NK-92 (cell line): ENCODE results near the gene XRN2.
"Not testable (repeated sequence)": the region's sequence is repeated elsewhere in the genome, so short reads cannot be mapped to it uniquely, and the experiment has no call there.

Experiments
- DNase-seq: peaks from one replicate; lab custom pipeline; 2025; ENCODE audit not compliant: unreplicated experiment; lab: John Stamatoyannopoulos, UW

XRN2 gene

DNA sequence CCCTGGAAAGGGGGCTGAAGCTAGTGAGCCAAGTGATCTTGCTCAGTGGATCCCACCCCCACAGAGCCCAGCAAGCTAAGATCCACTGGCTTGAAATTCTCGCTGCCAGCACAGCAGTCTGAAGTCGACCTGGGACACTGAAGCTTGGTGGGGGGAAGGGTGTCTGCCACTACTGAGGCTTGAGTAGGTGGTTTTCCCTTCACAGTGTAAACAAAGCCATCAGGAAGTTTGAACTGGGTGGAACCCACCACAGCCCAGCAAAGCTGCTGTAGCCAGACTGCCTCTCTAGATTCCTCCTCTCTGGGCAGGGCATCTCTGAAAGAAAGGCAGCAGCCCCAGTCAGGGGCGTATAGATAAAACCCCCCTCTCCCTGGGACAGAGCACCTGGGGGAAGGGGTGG is 110.9 kb downstream of the XRN2 start:
- not testable (repeated sequence) for DNase-seq

DNA sequence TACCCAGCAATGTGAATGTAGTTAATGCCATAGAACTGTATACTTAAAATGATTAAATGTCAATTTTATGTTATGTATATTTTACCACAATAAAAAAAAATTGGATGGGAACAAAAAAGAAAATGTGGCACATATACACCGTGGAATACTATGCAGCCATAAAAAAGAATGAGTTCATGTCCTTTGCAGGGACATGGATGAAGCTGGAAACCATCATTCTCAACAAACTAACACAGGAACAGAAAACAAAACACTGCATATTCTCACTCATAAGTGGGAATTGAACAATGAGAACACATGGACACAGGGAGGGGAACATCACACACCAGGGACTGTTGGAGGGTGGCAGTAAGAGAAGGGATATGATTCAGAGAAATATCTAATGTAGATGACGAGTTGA is 116.0 kb downstream of the XRN2 start:
- DNase-seq: not testable (repeated sequence)

GRCh38 chr20:21421601-21422236 is 118.6 kb downstream of the XRN2 start:
- DNase-seq: no peak

GRCh38 chr20:21423712-21424111 is 120.6 kb downstream of the XRN2 start:
- DNase-seq: not testable (repeated sequence)

GRCh38 chr20:21424846-21425245 is 121.7 kb downstream of the XRN2 start:
- DNase-seq: no peak

GRCh38 chr20:21430020-21430419 is 126.9 kb downstream of the XRN2 start:
- DNase-seq: no peak

GRCh38 chr20:21432911-21433310 is 129.8 kb downstream of the XRN2 start:
- no peak for DNase-seq

- no peak for DNase-seq
Observed at GRCh38 chr20:21433329-21433890, 130.3 kb downstream of the XRN2 start.

DNA sequence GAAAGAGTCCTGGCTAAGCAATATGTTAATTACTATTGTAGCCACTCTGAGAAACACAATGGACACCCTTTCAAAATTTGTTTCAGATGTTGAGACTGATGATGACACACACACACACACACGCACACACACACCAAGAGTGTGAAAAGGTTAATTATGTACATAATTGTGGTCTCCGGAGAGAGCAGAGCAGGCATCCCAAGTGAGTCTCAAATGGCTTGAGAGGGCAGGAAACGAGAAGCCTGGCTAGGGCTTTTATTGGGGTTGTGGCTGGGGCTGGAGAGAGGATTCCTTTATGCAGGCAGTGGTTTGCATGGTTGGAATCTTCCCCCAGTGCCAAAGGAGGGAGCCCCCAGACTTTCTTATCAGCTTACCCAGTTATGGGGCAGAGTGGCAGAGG is 132.4 kb downstream of the XRN2 start:
- no peak for DNase-seq

- no peak for DNase-seq
Observed at GRCh38 chr20:21436205-21436604, 133.1 kb downstream of the XRN2 start.

DNA sequence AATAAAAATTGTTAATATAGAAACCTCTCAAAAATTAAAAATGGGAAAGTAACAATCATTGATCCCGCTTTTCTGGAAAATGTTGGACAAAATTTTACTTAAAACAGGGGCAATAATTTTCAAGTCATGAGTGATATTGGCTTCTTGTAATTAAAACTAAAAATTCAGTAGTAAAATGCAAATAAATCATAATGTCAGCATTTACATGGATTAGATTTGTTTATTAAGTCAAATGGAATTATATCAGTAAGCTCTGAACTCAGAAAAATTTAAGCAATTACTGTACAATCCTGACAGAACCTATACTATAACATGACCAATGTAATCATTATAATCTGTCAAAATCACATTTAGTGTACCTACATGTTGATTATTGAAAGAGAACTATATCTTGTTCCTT is 134.1 kb downstream of the XRN2 start:
- no peak for DNase-seq

GRCh38 chr20:21437816-21438215 is 134.7 kb downstream of the XRN2 start:
- no peak for DNase-seq
